H1 (cell line): ENCODE data around the gene KCNQ1.

ENCODE experiments used
- ATF3 ChIP-seq: IDR thresholded peaks from 2 replicates; pipeline ENCODE4 v1.6.1; 2011; ENCODE audit warnings: low read depth, mild to moderate bottlenecking, low read length; ENCODE audit not compliant: insufficient read depth
- CHD2 ChIP-seq: IDR thresholded peaks from 2 replicates; pipeline ENCODE4 v1.6.1; 2012; ENCODE audit warnings: low read length, improper control_type of control experiment
- CTCF ChIP-seq, 3 experiments: IDR thresholded peaks; 1 replicate in 2 of 3; 2 replicates in 1 of 3; pipeline versions ENCODE4 v1.5.1 to v1.6.1; 2011; ENCODE audit warnings: low read length in 3 of 3, mild to moderate bottlenecking in 3 of 3, inconsistent platforms in 2 of 3, low read depth in 1 of 3, moderate library complexity in 1 of 3; ENCODE audit not compliant: insufficient read depth in 1 of 3; ENCODE audit errors: control extremely low read depth in 1 of 3
- EP300 ChIP-seq, 2 experiments: IDR thresholded peaks; 1 replicate in 1 of 2; 2 replicates in 1 of 2; pipeline ENCODE4 v1.6.1; 2011 to 2012; ENCODE audit warnings: low read depth in 2 of 2, low read length in 2 of 2, mild to moderate bottlenecking in 2 of 2, borderline replicate concordance in 1 of 2, inconsistent platforms in 1 of 2, moderate library complexity in 1 of 2
- HDAC6 ChIP-seq: IDR thresholded peaks from one replicate; pipeline ENCODE4 v1.7.1; 2012; ENCODE audit warnings: low read depth, mild to moderate bottlenecking, inconsistent platforms, low read length, moderate library complexity
- JUN ChIP-seq: IDR thresholded peaks from 2 replicates; pipeline ENCODE4 v1.6.1; 2011; ENCODE audit warnings: low read depth, mild to moderate bottlenecking, improper control_type of control experiment, low read length
- MAX ChIP-seq: IDR thresholded peaks from 2 replicates; pipeline ENCODE4 v1.6.1; 2012; ENCODE audit warnings: inconsistent platforms
- POLR2A ChIP-seq, 2 experiments: IDR thresholded peaks; 1 replicate in 1 of 2; 2 replicates in 1 of 2; pipeline ENCODE4 v1.6.1; 2011; ENCODE audit warnings: low read depth in 2 of 2, low read length in 2 of 2, mild to moderate bottlenecking in 2 of 2; ENCODE audit errors: control extremely low read depth in 1 of 2
- POU5F1 ChIP-seq: IDR thresholded peaks from 2 replicates; pipeline ENCODE4 v1.6.1; 2011; ENCODE audit warnings: low read depth, mild to moderate bottlenecking, low read length, moderate library complexity
- RFX5 ChIP-seq: IDR thresholded peaks from 2 replicates; pipeline ENCODE4 v1.6.1; 2011; ENCODE audit warnings: low read depth, low read length, improper control_type of control experiment, borderline replicate concordance
- SP1 ChIP-seq: IDR thresholded peaks from 2 replicates; pipeline ENCODE4 v1.6.1; 2011; ENCODE audit warnings: low read depth, low read length
- TCF12 ChIP-seq: IDR thresholded peaks from 2 replicates; pipeline ENCODE4 v1.6.1; 2011; ENCODE audit warnings: low read depth, mild to moderate bottlenecking, low read length
- YY1 ChIP-seq: IDR thresholded peaks from 2 replicates; pipeline ENCODE4 v1.6.1; 2011; ENCODE audit warnings: low read depth, mild to moderate bottlenecking, low read length
- ZNF274 ChIP-seq: IDR thresholded peaks from 2 replicates; pipeline ENCODE4 v1.7.0; 2012; ENCODE audit warnings: low read length, borderline replicate concordance; ENCODE audit errors: extremely low read depth

- TF ChIP-seq EP300 (IDR thresholded peaks at IDR 0.05; ENCODE audit: borderline replicate concordance in 1 of 2, low read depth in 2 of 2, low read length in 2 of 2) (no peak), CTCF (IDR thresholded peaks at IDR 0.05; ENCODE audit: control extremely low read depth in 1 of 3, insufficient read depth in 1 of 3, low read depth in 1 of 3, low read length in 3 of 3) (no peak), SP1 (no peak), POLR2A (IDR thresholded peaks at IDR 0.05; ENCODE audit: control extremely low read depth in 1 of 2, low read depth in 2 of 2, low read length in 2 of 2) (no peak), YY1 (no peak), MAX (no peak), JUN (no peak), TCF12 (no peak), CHD2 (no peak), ATF3 (no peak), POU5F1 (no peak), ZNF274 (no peak), HDAC6 (no peak), RFX5 (no peak)
Measured at GRCh38 chr11:2807801-2808241, 363.0 kb downstream of the KCNQ1 start.
